H1 (cell line): Measurements from ENCODE around the gene BCAS4. TPM values are rescaled to one million over a fixed set of nuclear protein-coding genes. Genes with fewer than 3 reads are reported as not detected.

Experiments
- CTCF ChIA-PET: fragments of 300-600 bp; sonication (Branson Sonifier 250); formaldehyde crosslinking; loops from one replicate; lab custom pipeline; 2021; ENCODE audit not compliant: partially characterized antibody; lab: Charles Lee
- POLR2A ChIA-PET: fragments of 300-600 bp; sonication (Branson Sonifier 250); formaldehyde crosslinking; loops from one replicate; lab custom pipeline; 2021; ENCODE audit warnings: inconsistent platforms; ENCODE audit not compliant: partially characterized antibody; lab: Charles Lee
- DNase-seq, 2 experiments: peaks; one replicate each; pipeline versions ENCODE4 v3.0.0 to v3.0.0-alpha.2; 2010 to 2022; ENCODE audit warnings: low spot score in 2 of 2, low read depth in 1 of 2, mixed read lengths in 1 of 2
- FAIRE-seq: peaks from 2 replicates; lab custom pipeline; 2011; peaks lifted over from hg19 to GRCh38; lab: Jason Lieb, UNC
- H2AFZ ChIP-seq: 2 replicates; pipeline ENCODE4 v1.8.1; 2012; ENCODE audit warnings: low read length, inconsistent platforms
- H2AK5ac ChIP-seq: 2 replicates; pipeline ENCODE4 v1.6.1; 2013; ENCODE audit warnings: low read depth, low read length
- H2BK120ac ChIP-seq: replicated peaks from 2 replicates; pipeline ENCODE3; 2013; ENCODE audit warnings: low read depth, low read length, inconsistent platforms
- H2BK12ac ChIP-seq: 2 replicates; pipeline ENCODE4 v1.6.1; 2013; ENCODE audit warnings: low read depth, low read length
- H2BK15ac ChIP-seq: 2 replicates; pipeline ENCODE4 v1.6.1; 2013; ENCODE audit warnings: low read length
- H2BK20ac ChIP-seq: 2 replicates; pipeline ENCODE4 v1.6.1; 2013; ENCODE audit warnings: low read length
- H2BK5ac ChIP-seq: 2 replicates; pipeline ENCODE4 v1.6.1; 2013; ENCODE audit warnings: low read depth, low read length
- H3K14ac ChIP-seq: 2 replicates; pipeline ENCODE4 v1.6.1; 2013; ENCODE audit warnings: inconsistent platforms; ENCODE audit not compliant: insufficient read length
- H3K18ac ChIP-seq: 2 replicates; pipeline ENCODE4 v1.6.1; 2013; ENCODE audit warnings: low read length; ENCODE audit errors: extremely low read depth
- H3K23ac ChIP-seq: 2 replicates; pipeline ENCODE4 v1.6.1; 2013; ENCODE audit warnings: inconsistent platforms; ENCODE audit not compliant: insufficient read length
- H3K23me2 ChIP-seq: 2 replicates; pipeline ENCODE4 v1.6.1; 2013; ENCODE audit warnings: low read depth, low read length
- H3K27ac ChIP-seq: 2 replicates; pipeline ENCODE4 v1.6.1; 2011; ENCODE audit warnings: low read depth, low read length, inconsistent platforms
- H3K27me3 ChIP-seq, 4 experiments: replicated peaks in 1 of 4; 1 replicate in 1 of 4; 2 replicates in 3 of 4; pipeline versions ENCODE4 v1.6.1 to v1.8.1; 2011 to 2013; ENCODE audit warnings: low read length in 3 of 4, mild to moderate bottlenecking in 3 of 4, inconsistent platforms in 2 of 4, mixed read lengths in 2 of 4, moderate library complexity in 1 of 4; ENCODE audit not compliant: control insufficient read depth in 3 of 4, insufficient read depth in 3 of 4; ENCODE audit errors: extremely low read depth in 1 of 4
- H3K36me3 ChIP-seq, 4 experiments: 2 replicates each; pipeline versions ENCODE4 v1.6.1 to v1.8.1; 2011 to 2013; ENCODE audit warnings: mild to moderate bottlenecking in 4 of 4, low read length in 3 of 4, moderate library complexity in 2 of 4, control low read depth in 1 of 4, inconsistent platforms in 1 of 4; ENCODE audit not compliant: insufficient read depth in 4 of 4, control insufficient read depth in 2 of 4
- H3K4ac ChIP-seq: replicated peaks from 2 replicates; pipeline ENCODE3; 2013; ENCODE audit warnings: low read length, low read depth, mixed read lengths, inconsistent platforms; ENCODE audit not compliant: insufficient read length
- H3K4me1 ChIP-seq, 4 experiments: replicated peaks in 1 of 4; 1 replicate in 1 of 4; 2 replicates in 3 of 4; pipeline versions ENCODE4 v1.6.1 to v1.8.1; 2011 to 2013; ENCODE audit warnings: low read length in 3 of 4, inconsistent platforms in 2 of 4, mixed read lengths in 1 of 4; ENCODE audit not compliant: insufficient read depth in 4 of 4, control insufficient read depth in 3 of 4
- H3K4me2 ChIP-seq, 2 experiments: 2 replicates each; pipeline versions ENCODE4 v1.6.1 to v1.8.1; 2011 to 2013; ENCODE audit warnings: low read depth in 2 of 2, low read length in 2 of 2, control low read depth in 1 of 2, inconsistent platforms in 1 of 2, mild to moderate bottlenecking in 1 of 2; ENCODE audit not compliant: insufficient read depth in 1 of 2
- H3K4me3 ChIP-seq, 4 experiments: fragments of 200-600, 300-600 bp in 1 of 4; sonication (generic), shearing (Covaris generic), sonication (Bioruptor Twin) in 1 of 4; 2 replicates each; pipeline versions ENCODE4 v1.5.1 to v1.8.1; 2011 to 2016; ENCODE audit warnings: low read length in 4 of 4, low read depth in 3 of 4, control low read depth in 2 of 4, inconsistent platforms in 2 of 4, mild to moderate bottlenecking in 2 of 4, mixed read lengths in 1 of 4, moderate library complexity in 1 of 4; ENCODE audit not compliant: insufficient read depth in 2 of 4; ENCODE audit errors: extremely low read depth in 1 of 4
- H3K56ac ChIP-seq: replicated peaks from 2 replicates; pipeline ENCODE3; 2013; ENCODE audit warnings: low read depth, mild to moderate bottlenecking, mixed read lengths, low read length, inconsistent platforms; ENCODE audit not compliant: insufficient read length
- H3K79me1 ChIP-seq: 2 replicates; pipeline ENCODE4 v1.6.1; 2013; ENCODE audit warnings: low read depth, low read length, control low read depth
- H3K79me2 ChIP-seq, 2 experiments: 2 replicates each; pipeline versions ENCODE4 v1.6.1 to v1.8.1; 2012 to 2013; ENCODE audit warnings: low read length in 2 of 2, mild to moderate bottlenecking in 2 of 2, inconsistent platforms in 1 of 2; ENCODE audit not compliant: insufficient read depth in 2 of 2, control insufficient read depth in 1 of 2
- H3K9ac ChIP-seq, 4 experiments: replicated peaks in 1 of 4; 1 replicate in 1 of 4; 2 replicates in 3 of 4; pipeline versions ENCODE4 v1.6.1 to v1.8.1; 2011 to 2013; ENCODE audit warnings: low read depth in 3 of 4, low read length in 3 of 4, control low read depth in 2 of 4, mild to moderate bottlenecking in 2 of 4, moderate library complexity in 2 of 4, inconsistent platforms in 1 of 4; ENCODE audit errors: extremely low read depth in 1 of 4
- H3K9me3 ChIP-seq, 2 experiments: 2 replicates each; pipeline versions ENCODE4 v1.6.1 to v1.8.1; 2012 to 2013; ENCODE audit warnings: mild to moderate bottlenecking in 2 of 2, moderate library complexity in 2 of 2, control low read depth in 1 of 2, inconsistent platforms in 1 of 2, low read depth in 1 of 2, low read length in 1 of 2, mixed read lengths in 1 of 2; ENCODE audit not compliant: insufficient read depth in 2 of 2
- H4K20me1 ChIP-seq, 2 experiments: replicated peaks in 1 of 2; 2 replicates each; pipeline versions ENCODE3 to v1.8.1; 2011 to 2013; ENCODE audit warnings: inconsistent platforms in 2 of 2, low read length in 2 of 2, mild to moderate bottlenecking in 1 of 2; ENCODE audit not compliant: insufficient read depth in 2 of 2, control insufficient read depth in 1 of 2
- H4K5ac ChIP-seq: 2 replicates; pipeline ENCODE4 v1.6.1; 2013; ENCODE audit warnings: low read length, low read depth, mixed read lengths, inconsistent platforms; ENCODE audit not compliant: insufficient read length
- H4K8ac ChIP-seq: 2 replicates; pipeline ENCODE4 v1.8.0; 2013; ENCODE audit warnings: mild to moderate bottlenecking, moderate library complexity, low read length, inconsistent platforms; ENCODE audit not compliant: insufficient read depth; ENCODE audit errors: extremely low read depth
- H4K91ac ChIP-seq: replicated peaks from 2 replicates; pipeline ENCODE3; 2013; ENCODE audit warnings: low read length, mixed read lengths, inconsistent platforms; ENCODE audit not compliant: insufficient read length
- ASH2L ChIP-seq: fragments of 200-600, 300-600 bp; sonication (generic); IDR thresholded peaks from one replicate; pipeline ENCODE4 v1.7.1; 2017; ENCODE audit warnings: low read length
- BRCA1 ChIP-seq: IDR thresholded peaks from 2 replicates; pipeline ENCODE4 v1.6.1; 2012; ENCODE audit warnings: low read depth, low read length, improper control_type of control experiment
- CEBPB ChIP-seq: IDR thresholded peaks from 2 replicates; pipeline ENCODE4 v1.6.1; 2012; ENCODE audit warnings: low read depth, low read length
- CTBP2 ChIP-seq: IDR thresholded peaks from 2 replicates; pipeline ENCODE4 v1.7.0; 2011; ENCODE audit warnings: borderline replicate concordance, mild to moderate bottlenecking, moderate library complexity, mixed read lengths, low read length; ENCODE audit not compliant: insufficient read depth, insufficient read length
- EP300 ChIP-seq, 2 experiments: IDR thresholded peaks; 1 replicate in 1 of 2; 2 replicates in 1 of 2; pipeline ENCODE4 v1.6.1; 2011 to 2012; ENCODE audit warnings: low read depth in 2 of 2, low read length in 2 of 2, mild to moderate bottlenecking in 2 of 2, borderline replicate concordance in 1 of 2, inconsistent platforms in 1 of 2, moderate library complexity in 1 of 2
- HDAC2 ChIP-seq, 2 experiments: fragments of 300-600 bp in 1 of 2; sonication (generic) in 1 of 2; IDR thresholded peaks; 2 replicates each; pipeline ENCODE4 v1.6.1; 2011 to 2012; ENCODE audit warnings: low read depth in 2 of 2, low read length in 2 of 2, mild to moderate bottlenecking in 2 of 2, moderate library complexity in 2 of 2, borderline replicate concordance in 1 of 2, inconsistent platforms in 1 of 2
- KDM1A ChIP-seq: fragments of 200-600, 300-600 bp; sonication (generic); IDR thresholded peaks from 2 replicates; pipeline ENCODE4 v1.7.1; 2016; ENCODE audit warnings: mild to moderate bottlenecking, low read length, borderline replicate concordance
- PHF8 ChIP-seq: fragments of 200-600 bp; sonication (generic); conservative IDR thresholded peaks from 2 replicates; pipeline ENCODE4 v1.7.1; 2012; ENCODE audit warnings: low read depth, mild to moderate bottlenecking, inconsistent platforms, low read length, moderate library complexity
- RBBP5 ChIP-seq: IDR thresholded peaks from 2 replicates; pipeline ENCODE4 v1.7.1; 2012; ENCODE audit warnings: low read depth, mild to moderate bottlenecking, inconsistent platforms, low read length, moderate library complexity, borderline replicate concordance
- SIN3A ChIP-seq, 2 experiments: IDR thresholded peaks in 1 of 2; conservative IDR thresholded peaks in 1 of 2; 2 replicates each; pipeline ENCODE4 v1.6.1; 2011 to 2012; ENCODE audit warnings: low read length in 2 of 2, improper control_type of control experiment in 1 of 2, low read depth in 1 of 2, mild to moderate bottlenecking in 1 of 2
- SP4 ChIP-seq: IDR thresholded peaks from 2 replicates; pipeline ENCODE4 v1.6.1; 2012; ENCODE audit warnings: low read length, inconsistent platforms
- SRF ChIP-seq: IDR thresholded peaks from 2 replicates; pipeline ENCODE4 v1.6.1; 2011; ENCODE audit warnings: mild to moderate bottlenecking, low read depth, low read length, moderate library complexity
- WGBS, 2 experiments: shearing (Covaris generic) in 1 of 2; methylation state at CpG; one replicate each; pipeline versions ENCODE4 v1.1.6 to v1.1.7; 2013 to 2015; ENCODE audit warnings: low lambda C conversion rate in 2 of 2, mixed read lengths in 2 of 2, inconsistent platforms in 1 of 2, low coverage in 1 of 2, missing lambda C conversion rate in 1 of 2; ENCODE audit not compliant: insufficient replicate concordance in 2 of 2, insufficient coverage in 1 of 2, insufficient read length in 1 of 2; ENCODE audit errors: extremely low coverage in 1 of 2, missing lambda C conversion rate in 1 of 2; 5-methylcytosine and 5-hydroxymethylcytosine counted together
- polyA plus RNA-seq, 7 experiments: library from polyadenylated mRNA; depleted of rRNA in 3 of 7; stranded (reverse) in 5 of 7; unstranded in 2 of 7; fragments of >200 nt in 5 of 7; fragments of 200-250 nt in 2 of 7; gene quantifications; 1 replicate in 5 of 7; 2 replicates in 1 of 7; 4 replicates in 1 of 7; pipeline versions ENCODE4 v1.2.1 to v1.2.3, GENCODE V29; 2011 to 2013; ENCODE audit warnings: missing spikeins in 2 of 7, mixed read lengths in 2 of 7
- total RNA-seq: library from RNA; stranded (reverse); fragmentation: NEBNext Ultra II Directional; extraction: Animal tissue kit (Norgen Biotek cat#: 25700); gene quantifications from 2 replicates; pipeline ENCODE4 v1.2.1, GENCODE V29; 2021

The BCAS4 gene
- total and polyA plus RNA-seq, 2 of the 8 experiments (the other 6 are each of a cell fraction or from before 2014, with no cell fraction given), result 21.2 to 23.6 TPM

DNA sequence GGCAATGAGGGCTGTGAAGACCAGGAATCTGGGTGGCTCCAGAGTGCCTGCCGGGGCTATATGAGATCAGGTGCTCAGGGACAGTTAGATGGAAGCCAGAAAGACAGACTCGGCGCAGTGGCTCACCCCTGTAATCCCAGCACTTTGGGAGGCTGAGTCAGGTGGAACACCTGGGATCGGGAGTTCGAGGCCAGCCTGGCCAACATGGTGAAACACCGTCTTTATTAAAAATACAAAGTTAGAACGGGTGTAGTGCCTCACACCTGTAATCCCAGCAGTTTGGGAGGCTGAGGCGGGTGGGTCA is 43.4 kb downstream of the BCAS4 start:
- Histone ChIP-seq H4K5ac (no peak overlapping the region), H4K8ac (no peak overlapping the region; the same call in 1 of the 2 replicates), H3K23ac (no peak overlapping the region), H3K27me3 (no peaks in the 10 kb centered on the region), H3K4me2 (no peak overlapping the region), H2BK12ac (no peak overlapping the region), H2BK120ac (no peak overlapping the region), H3K4me1 (no peaks in the 10 kb centered on the region), H3K4me3 (no peak overlapping the region), H3K36me3 (no peaks in the 10 kb centered on the region; a peak in 1 of 8 replicates), H3K56ac (no peak overlapping the region), H3K79me2 (no peaks in the 10 kb centered on the region), H3K27ac (no peak overlapping the region), H3K4ac (no peak overlapping the region), H3K9ac (no peak overlapping the region), H3K18ac (no peak overlapping the region), H2AK5ac (no peak overlapping the region), H2AFZ (no peak overlapping the region), H4K20me1 (no peaks in the 10 kb centered on the region), H2BK15ac (no peak overlapping the region), H3K23me2 (no peaks in the 10 kb centered on the region), H2BK20ac (no peak overlapping the region), H3K79me1 (0 out of 2 replicates have a peak, but pooled peaks cover 2% of the 10 kb centered on the region), H2BK5ac (no peak overlapping the region), H3K9me3 (no peaks in the 10 kb centered on the region), H4K91ac (no peak overlapping the region), H3K14ac (no peak overlapping the region)
- 89% methylated on average over 8 of the region's 8 CpGs; no CpG with 5 or more reads in 1 of the 2 experiments for WGBS, 2 experiments
- ChIA-PET POLR2A (interaction anchor here (1.0 kb wide), 1 partner anchor 68 kb away, joined by 3 read pairs; no protein-coding TSS in a partner anchor), CTCF (no interaction called here)
- FAIRE-seq, result no peak
- no peak for TF ChIP-seq SP4
- TF ChIP-seq RBBP5, result no peak
- TF ChIP-seq KDM1A, result no peak
- TF ChIP-seq ASH2L, result no peak
- no peak for TF ChIP-seq BRCA1
- no peak for TF ChIP-seq SRF
- TF ChIP-seq PHF8, result no peak
- no peak for TF ChIP-seq HDAC2 (IDR thresholded peaks at IDR 0.05; ENCODE audit: borderline replicate concordance in 1 of 2, low read depth in 2 of 2, low read length in 2 of 2)
- no peak for TF ChIP-seq EP300 (IDR thresholded peaks at IDR 0.05; ENCODE audit: borderline replicate concordance in 1 of 2, low read depth in 2 of 2, low read length in 2 of 2)
- no peak for TF ChIP-seq CEBPB
- TF ChIP-seq CTBP2, result no peak
- TF ChIP-seq SIN3A (conservative IDR thresholded peaks at IDR 0.05 in 1 of 2, IDR thresholded peaks at IDR 0.05 in 1 of 2; ENCODE audit: low read depth in 1 of 2, low read length in 2 of 2), result no peak
- DNase-seq, result no peak
